Activated CD4-positive, alpha-beta T cell treated with anti-CD3 and anti-CD28 coated beads, Interleukin-2, amount 50 U/mL, for 24 hours (primary cell): Measurements from ENCODE around the gene CNTF.

Experiments used
- DNase-seq, 2 donors: peaks; one replicate each; pipeline ENCODE4 v3.0.0-alpha.2; 2020; ENCODE audit warnings: low read depth in 1 of 2, low spot score in 1 of 2

CNTF gene

DNA sequence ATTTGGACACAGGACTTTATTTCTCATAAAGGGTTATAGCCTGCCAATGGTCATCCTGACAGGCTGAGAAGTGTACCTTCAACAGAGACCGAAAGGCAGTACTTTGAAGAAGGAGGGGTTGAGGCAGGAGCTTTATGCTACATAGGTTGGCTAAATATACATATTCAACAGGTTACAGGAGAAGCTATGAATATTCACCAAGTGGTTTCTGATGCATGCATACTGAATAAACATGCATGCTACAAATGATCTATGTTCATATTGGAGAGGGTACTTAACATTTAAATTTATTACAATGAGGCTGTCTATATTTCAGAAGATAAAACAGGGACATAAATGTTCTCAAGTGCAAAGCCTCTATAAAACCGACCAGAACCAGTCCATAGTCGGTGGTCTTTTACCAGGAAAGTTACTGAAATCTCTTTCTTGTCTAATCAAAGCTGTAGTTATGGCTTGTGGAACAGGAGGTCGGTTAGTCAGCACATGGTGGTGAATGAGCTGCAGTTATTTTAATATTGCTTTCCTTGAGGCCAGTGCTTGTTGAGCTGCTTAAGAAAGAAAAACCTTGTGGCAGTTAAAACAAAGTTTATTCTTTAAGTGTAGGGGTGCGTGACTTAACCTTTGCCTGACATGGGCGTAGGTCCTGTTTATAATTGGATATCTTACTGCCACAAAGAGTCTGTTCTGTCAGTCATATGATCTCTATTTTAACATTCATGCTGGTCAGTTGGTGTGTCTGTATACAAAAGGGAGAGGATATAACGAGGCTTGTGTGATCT, 19.5 kb downstream of the CNTF start:
- DNase-seq = no peak

GRCh38 chr11:58645854-58646253, 23.4 kb downstream of the CNTF start:
- DNase-seq = no peak

DNA sequence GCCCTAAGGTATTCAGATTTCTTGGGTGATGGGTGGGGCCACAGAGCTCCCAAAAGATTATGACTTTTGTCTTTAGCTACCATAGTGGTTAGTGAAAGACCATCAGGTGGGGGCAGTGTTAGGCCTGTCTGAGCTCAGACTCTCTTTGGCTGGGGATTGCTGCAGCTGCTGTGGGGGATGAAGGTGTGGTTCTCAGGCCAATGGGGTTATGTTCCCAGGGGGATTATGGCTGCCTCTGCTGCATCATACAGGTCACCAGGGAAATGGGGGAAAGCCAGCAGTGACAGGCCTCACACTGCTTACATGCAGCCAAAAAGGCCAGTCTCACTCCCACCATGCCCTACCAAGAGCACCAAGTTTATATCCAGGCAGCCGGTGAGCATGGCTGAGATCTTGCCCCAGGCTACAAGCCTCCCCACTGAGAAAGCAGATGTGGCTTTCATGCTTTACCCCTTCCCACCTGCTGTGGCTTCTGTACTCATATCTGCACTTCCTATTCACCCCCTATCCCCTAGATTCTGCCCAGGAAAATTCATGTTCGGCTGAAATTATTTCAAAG, 24.8 kb downstream of the CNTF start:
- no peak for DNase-seq

DNA sequence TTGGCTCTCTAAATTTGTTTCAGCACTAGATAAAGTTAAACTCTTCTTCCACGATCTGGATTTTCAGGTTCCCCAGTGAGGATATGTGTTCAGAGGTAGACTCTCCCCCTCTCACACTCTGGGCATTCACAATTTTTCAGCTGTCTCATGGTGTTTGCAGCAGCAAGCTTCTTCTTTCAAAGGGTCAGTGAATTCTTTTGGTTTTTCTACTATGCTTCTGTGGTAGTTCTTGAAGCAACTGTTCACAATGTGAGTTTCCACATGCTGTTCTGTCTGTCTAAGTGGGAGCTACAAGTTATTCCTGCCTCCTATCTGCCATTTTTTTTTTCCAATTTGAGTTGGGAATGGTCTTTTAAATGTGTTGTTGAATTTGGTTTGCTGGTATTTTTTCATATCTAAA, 25.4 kb downstream of the CNTF start:
- no peak for DNase-seq

DNA sequence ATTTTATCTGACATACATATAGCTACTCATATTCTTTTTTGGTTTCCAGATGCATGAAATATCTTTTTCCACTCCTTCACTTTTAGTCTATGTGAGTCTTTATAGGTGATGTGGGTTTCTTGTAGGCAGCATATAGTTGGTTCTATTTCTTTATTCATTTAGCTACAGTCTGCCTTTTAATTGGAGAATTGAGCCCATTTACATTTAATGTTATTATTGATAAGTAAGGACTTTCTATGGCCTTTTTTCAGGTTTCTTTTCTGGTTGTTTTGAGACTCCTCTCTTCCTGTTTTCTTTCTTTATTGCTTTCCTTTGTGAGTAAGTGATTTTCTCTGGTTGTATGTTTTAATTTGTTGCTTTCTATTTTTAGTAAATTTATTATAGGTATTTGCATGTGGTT, 27.2 kb downstream of the CNTF start:
- no peak for DNase-seq

- no peak for DNase-seq
These were observed 28.0 kb downstream of the CNTF start for GRCh38 chr11:58650496-58650895.

DNA sequence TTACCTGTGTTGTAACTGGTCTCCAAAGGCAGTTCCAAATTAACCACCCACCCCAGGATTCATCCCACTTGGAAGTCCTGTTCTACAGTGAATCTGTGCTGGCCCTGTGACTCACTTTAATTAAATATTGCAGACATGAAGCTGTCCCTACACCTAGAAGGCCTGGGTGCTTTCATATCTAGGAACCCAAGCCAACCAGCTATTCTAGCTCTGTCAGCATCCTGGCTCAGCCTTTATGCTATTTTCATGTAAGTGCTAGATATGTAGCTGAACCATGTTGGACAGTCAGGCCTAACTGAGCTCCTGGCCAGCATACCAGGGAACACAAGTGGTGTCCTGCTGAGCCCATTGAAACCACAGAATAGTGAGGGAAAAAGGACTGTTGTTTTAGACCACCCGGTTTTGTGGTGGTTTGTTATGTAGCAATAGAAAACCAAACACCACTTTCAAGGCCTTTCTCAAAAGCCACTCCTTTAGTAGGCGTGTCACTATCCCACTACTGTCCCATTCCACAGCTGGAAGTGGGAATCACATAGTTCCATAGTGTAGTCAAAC, 30.3 kb downstream of the CNTF start:
- DNase-seq = no peak

DNA sequence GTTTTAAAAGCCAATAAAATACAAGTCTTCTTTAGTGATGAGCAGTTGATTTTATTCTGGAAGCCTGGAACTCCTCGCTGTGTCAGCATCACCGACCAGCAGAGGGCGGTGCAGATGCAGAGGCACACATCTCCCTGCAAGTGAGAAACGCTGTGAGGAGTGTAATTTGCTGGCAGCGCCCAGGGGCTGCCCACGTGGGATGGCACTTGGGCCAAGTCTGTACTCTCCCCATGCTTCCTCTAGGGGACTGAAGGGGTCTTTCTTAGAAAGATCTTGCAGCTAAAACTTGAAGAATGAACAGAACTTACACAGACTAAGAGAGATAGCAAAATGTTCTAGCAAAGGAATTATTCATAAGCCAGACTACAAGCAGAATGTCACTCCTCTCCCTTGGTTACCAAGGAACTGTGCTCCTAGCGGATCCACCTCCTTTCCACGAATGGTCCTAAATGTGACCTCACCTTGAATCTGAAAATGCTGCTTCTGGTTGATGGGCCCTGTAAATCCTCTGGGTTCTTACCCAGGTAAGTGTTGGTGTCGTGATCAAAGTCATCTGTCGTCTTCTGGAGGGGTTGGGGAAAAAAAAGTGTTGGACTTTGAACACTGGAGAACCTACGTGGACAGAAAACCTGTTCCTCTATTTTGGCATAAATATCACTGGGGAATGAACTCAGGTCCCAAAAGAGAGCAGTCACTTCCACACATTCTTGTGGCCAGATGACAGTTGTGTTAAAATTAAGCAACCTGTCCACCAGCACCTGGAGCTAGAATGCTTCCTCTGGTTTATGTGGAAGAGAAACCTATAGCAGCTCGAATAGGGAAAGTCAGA, 31.8 kb downstream of the CNTF start:
- DNase-seq = peak; percentile 60 to 65

GRCh38 chr11:58654908-58655296, 32.4 kb downstream of the CNTF start:
- no peak for DNase-seq

- DNase-seq = no peak
These were observed 33.9 kb downstream of the CNTF start for GRCh38 chr11:58656348-58656747.

GRCh38 chr11:58658623-58659022, 36.2 kb downstream of the CNTF start:
- no peak for DNase-seq

DNA sequence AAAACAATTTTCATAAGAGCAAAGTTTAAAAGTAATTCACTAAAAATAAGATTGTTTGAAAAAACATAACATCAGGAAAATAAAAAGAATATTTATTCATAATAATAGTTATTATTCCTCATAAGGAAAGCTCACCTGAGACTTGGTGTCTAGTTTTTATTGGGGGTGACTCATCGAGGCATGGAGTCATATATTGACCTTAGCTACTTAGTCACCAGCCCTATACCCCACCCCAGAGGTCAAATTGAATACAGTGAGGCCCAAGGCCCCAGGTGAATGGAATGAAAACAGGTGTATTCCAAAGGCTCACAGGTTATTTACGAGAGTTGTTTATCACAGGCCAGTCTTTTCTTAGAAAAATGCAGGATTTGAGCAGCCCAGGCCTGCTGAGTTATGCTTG, 36.9 kb downstream of the CNTF start:
- no peak for DNase-seq

- no peak for DNase-seq
These were observed 37.6 kb downstream of the CNTF start for GRCh38 chr11:58659910-58660570.

- DNase-seq = no peak
These were observed 49.6 kb downstream of the CNTF start for GRCh38 chr11:58671983-58672633.

DNA sequence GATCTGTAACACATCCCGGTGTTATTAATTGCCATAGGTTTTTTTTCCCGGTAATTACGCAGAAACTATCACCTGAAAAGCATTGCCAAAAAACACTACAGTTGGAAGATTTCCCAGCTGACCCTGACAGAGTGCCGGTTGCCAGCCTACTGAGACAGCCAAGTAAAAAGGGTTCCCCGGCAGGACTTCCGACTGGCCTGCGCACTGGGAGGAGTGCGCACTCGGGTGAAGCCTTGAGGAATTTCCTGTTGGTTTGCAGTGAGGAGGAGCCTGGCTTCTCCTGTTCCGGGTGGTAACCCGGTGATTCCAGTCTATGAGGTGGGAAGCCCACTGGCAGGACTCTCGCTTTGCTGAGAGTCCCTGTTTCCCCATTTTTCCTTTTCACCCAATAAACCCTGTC, 52.1 kb downstream of the CNTF start:
- no peak for DNase-seq
